DND-41 (cell line): ENCODE measurements around the gene PHACTR4.

Experiments
- EZH2 ChIP-seq: IDR thresholded peaks from 3 replicates; pipeline ENCODE4 v1.6.1; 2012; ENCODE audit warnings: borderline replicate concordance, low read depth, mild to moderate bottlenecking, moderate library complexity, low read length, inconsistent platforms; ENCODE audit not compliant: severe bottlenecking
- TF ChIP-seq, protein P1 (sequence below): IDR thresholded peaks from 2 replicates; pipeline ENCODE4 v1.5.1; 2012; ENCODE audit warnings: borderline replicate concordance, low read length, moderate library complexity, mild to moderate bottlenecking; ENCODE audit not compliant: poor library complexity, severe bottlenecking; ENCODE audit errors: extremely low read depth

DNA sequence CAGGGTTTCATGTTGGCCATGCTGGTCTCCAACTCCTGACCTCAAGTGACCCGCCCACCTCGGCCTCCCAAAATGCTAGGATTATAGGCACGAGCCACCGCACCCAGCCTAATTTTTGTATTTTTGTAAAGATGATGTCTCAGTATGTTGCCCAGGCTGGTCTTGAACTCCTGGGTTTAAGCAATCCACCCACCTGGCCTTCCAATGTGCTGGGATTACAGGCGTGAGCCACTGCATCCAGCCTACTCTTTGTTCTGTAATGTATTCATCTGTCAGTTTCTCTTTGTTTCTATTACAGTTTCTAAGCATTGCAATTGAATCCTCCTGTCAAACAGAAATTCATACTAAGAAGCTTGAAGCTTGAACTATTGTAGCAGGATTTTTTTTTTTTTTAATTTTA lies 81.5 kb downstream of the PHACTR4 start:
- TF ChIP-seq, protein P1, sequence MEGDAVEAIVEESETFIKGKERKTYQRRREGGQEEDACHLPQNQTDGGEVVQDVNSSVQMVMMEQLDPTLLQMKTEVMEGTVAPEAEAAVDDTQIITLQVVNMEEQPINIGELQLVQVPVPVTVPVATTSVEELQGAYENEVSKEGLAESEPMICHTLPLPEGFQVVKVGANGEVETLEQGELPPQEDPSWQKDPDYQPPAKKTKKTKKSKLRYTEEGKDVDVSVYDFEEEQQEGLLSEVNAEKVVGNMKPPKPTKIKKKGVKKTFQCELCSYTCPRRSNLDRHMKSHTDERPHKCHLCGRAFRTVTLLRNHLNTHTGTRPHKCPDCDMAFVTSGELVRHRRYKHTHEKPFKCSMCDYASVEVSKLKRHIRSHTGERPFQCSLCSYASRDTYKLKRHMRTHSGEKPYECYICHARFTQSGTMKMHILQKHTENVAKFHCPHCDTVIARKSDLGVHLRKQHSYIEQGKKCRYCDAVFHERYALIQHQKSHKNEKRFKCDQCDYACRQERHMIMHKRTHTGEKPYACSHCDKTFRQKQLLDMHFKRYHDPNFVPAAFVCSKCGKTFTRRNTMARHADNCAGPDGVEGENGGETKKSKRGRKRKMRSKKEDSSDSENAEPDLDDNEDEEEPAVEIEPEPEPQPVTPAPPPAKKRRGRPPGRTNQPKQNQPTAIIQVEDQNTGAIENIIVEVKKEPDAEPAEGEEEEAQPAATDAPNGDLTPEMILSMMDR, result no peak
- no peak for TF ChIP-seq EZH2
